Measurements from ENCODE around the gene TLNRD1. TPM values are rescaled to one million over a fixed set of nuclear protein-coding genes. Genes with fewer than 3 reads are reported as not detected.

The TLNRD1 gene
- total RNA-seq, 1 donor = 13.4 TPM

DNA sequence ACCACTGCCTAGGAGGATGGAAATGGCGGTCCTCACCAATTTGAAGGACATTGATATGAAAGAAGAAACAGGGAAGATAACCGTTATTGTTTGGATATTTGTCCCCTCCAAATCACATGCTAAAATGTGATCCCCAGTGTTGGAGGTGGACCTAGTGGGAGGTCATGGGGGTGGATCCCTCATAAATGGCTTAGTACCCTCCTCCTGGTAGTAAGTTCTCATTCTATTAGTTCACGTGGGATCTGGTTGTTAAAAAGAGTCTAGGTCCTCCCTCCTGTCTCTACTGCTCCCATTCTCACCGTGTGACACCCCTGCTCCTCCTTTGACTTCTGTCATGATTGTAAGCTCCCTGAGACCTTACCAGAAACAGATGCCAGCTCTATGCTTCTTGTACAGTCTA lies 30.5 kb downstream of the TLNRD1 start:
- H3K4me3 ChIP-seq (ENCODE audit: low read depth, low read length) = no peak overlapping the region
- TF ChIP-seq, protein P1, sequence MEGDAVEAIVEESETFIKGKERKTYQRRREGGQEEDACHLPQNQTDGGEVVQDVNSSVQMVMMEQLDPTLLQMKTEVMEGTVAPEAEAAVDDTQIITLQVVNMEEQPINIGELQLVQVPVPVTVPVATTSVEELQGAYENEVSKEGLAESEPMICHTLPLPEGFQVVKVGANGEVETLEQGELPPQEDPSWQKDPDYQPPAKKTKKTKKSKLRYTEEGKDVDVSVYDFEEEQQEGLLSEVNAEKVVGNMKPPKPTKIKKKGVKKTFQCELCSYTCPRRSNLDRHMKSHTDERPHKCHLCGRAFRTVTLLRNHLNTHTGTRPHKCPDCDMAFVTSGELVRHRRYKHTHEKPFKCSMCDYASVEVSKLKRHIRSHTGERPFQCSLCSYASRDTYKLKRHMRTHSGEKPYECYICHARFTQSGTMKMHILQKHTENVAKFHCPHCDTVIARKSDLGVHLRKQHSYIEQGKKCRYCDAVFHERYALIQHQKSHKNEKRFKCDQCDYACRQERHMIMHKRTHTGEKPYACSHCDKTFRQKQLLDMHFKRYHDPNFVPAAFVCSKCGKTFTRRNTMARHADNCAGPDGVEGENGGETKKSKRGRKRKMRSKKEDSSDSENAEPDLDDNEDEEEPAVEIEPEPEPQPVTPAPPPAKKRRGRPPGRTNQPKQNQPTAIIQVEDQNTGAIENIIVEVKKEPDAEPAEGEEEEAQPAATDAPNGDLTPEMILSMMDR (IDR thresholded peaks at IDR 0.05; ENCODE audit: insufficient read depth, low read depth, low read length) = no peak
- DNase-seq (ENCODE audit: low read depth) = no peak

- DNase-seq (ENCODE audit: low read depth) = no peak
- H3K4me3 ChIP-seq (ENCODE audit: low read depth, low read length) = no peak overlapping the region
- TF ChIP-seq, protein P1 (IDR thresholded peaks at IDR 0.05; ENCODE audit: insufficient read depth, low read depth, low read length) = no peak
Measured at GRCh38 chr15:81032355-81032754, 31.6 kb downstream of the TLNRD1 start.

- TF ChIP-seq, protein P1 (IDR thresholded peaks at IDR 0.05; ENCODE audit: insufficient read depth, low read depth, low read length) = no peak
- DNase-seq (ENCODE audit: low read depth) = no peak
Measured at GRCh38 chr15:81032818-81033217, 32.1 kb downstream of the TLNRD1 start.

DNA sequence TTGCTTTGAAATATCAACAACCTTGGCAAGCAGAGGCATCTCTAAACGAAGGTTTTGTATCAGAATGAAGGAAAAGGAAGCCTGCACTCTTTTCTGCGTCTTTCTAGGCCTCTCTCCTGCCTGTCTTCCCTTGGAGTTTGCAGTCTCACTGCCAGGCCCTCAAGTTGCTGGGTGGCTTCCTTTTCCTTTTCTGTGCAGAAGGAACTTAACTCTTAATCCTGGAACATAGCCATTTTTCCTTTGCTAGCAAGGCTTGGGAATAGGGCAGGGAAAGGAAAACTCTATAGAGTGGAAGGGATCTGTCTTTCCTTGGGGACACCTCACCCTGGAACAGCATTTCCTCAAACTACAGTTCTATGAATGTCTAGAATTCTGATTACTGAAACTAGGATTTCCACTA lies 32.8 kb downstream of the TLNRD1 start:
- no peak overlapping the region for H3K4me3 ChIP-seq (ENCODE audit: low read depth, low read length)
- TF ChIP-seq, protein P1 (IDR thresholded peaks at IDR 0.05; ENCODE audit: insufficient read depth, low read depth, low read length) = no peak

More at GRCh38 chr15:81032818-81033217, 32.1 kb downstream of the TLNRD1 start:
- H3K4me3 ChIP-seq (ENCODE audit: low read depth, low read length) = no peak overlapping the region

GRCh38 chr15:81037952-81038743 lies 37.4 kb downstream of the TLNRD1 start:
- H3K4me3 ChIP-seq (ENCODE audit: low read depth, low read length) = no peak overlapping the region
- no peak for DNase-seq (ENCODE audit: low read depth)
- TF ChIP-seq, protein P1 (IDR thresholded peaks at IDR 0.05; ENCODE audit: insufficient read depth, low read depth, low read length) = no peak

More for the DNA sequence above, 32.8 kb downstream of the TLNRD1 start:
- no peak for DNase-seq (ENCODE audit: low read depth)

DNA sequence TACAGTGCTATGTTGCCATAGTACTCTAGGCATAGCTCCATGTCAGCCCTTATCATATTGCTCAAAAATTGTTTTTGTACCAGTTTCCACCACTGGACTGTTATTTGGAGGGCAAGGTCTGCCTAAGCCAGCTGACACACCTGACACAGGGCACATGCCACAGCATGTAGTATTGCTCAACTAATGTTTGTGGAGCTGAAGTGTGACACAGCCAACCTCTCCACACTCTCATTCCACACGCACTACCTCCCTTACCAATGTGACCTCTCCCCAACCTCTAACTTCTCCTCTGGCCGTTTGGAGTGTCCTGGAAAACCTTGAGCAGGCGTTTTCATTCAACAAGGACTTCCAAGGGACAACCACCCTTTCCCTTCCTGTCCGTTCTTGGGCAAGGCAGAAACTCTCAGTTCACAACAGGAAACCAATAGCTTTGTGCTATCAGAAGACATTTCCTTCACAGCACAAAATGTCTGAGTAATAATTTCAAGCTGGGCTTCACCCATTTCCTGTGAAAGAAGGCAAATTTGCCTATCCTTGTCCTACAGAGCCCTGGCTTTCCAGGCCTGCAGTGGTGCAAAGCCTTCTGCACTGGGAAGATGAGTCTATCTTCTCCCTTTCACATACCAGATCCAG lies 38.4 kb downstream of the TLNRD1 start:
- TF ChIP-seq, protein P1 (IDR thresholded peaks at IDR 0.05; ENCODE audit: insufficient read depth, low read depth, low read length) = no peak

More for the DNA sequence above, 38.4 kb downstream of the TLNRD1 start:
- no peak for DNase-seq (ENCODE audit: low read depth)
- H3K4me3 ChIP-seq (ENCODE audit: low read depth, low read length) = no peak overlapping the region

Measured in fibroblast of villous mesenchyme (primary cell).